Effector CD4-positive, alpha-beta T cell (primary cell): ENCODE measurements around the gene CERS6.
"Not testable (repeated sequence)": the region's sequence is repeated elsewhere in the genome, so short reads cannot be mapped to it uniquely, and the experiment has no call there.

ENCODE experiments used
- DNase-seq: peaks from one replicate; pipeline ENCODE4 v3.0.0-alpha.2; 2020

Gene CERS6

GRCh38 chr2:168650139-168650538 is 194.1 kb downstream of the CERS6 start:
- DNase-seq, result no peak

DNA sequence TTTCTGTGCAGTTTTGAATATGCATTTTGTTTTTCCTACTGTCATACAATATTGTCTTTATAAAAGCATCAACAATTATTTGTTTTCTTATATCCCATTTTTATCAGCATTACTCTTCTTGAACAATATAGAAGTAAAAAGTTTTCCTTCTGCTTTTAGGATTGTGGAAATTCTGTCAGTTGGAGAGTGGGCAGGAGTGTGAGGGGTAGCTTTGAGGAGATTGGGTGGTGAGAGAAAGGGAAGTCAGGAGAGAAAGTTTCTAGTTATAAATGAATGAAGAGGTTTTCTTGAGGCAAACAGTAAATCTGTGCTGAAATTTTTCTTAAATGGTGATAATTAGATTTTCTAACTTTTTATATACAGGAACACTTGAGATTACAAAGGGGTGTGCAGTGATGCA is 194.7 kb downstream of the CERS6 start:
- no peak for DNase-seq

- no peak for DNase-seq
Measured at GRCh38 chr2:168652997-168653921, 197.2 kb downstream of the CERS6 start.

DNA sequence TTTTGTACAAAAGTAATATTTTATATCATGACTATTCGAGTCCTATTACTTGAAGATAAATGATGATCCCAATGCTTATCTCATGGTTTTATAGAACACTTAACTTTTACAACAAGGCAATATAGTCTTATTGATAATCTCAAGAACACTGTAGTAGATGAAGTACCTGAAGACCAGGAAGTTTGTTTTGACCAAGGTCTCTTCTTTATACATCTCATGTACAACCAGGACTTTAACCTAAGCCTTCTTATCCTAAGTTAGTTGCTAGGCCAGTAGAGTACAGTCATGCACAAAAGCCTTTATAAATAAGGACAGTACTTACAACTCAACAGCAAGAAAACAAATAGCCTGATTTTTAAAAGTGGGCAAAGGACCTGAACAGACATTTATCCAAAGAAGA is 198.6 kb downstream of the CERS6 start:
- no peak for DNase-seq

GRCh38 chr2:168655207-168655606 is 199.1 kb downstream of the CERS6 start:
- no peak for DNase-seq

- not testable (repeated sequence) for DNase-seq
Measured at GRCh38 chr2:168657378-168657777, 201.3 kb downstream of the CERS6 start.

- no peak for DNase-seq
Measured at GRCh38 chr2:168658706-168659105, 202.6 kb downstream of the CERS6 start.

DNA sequence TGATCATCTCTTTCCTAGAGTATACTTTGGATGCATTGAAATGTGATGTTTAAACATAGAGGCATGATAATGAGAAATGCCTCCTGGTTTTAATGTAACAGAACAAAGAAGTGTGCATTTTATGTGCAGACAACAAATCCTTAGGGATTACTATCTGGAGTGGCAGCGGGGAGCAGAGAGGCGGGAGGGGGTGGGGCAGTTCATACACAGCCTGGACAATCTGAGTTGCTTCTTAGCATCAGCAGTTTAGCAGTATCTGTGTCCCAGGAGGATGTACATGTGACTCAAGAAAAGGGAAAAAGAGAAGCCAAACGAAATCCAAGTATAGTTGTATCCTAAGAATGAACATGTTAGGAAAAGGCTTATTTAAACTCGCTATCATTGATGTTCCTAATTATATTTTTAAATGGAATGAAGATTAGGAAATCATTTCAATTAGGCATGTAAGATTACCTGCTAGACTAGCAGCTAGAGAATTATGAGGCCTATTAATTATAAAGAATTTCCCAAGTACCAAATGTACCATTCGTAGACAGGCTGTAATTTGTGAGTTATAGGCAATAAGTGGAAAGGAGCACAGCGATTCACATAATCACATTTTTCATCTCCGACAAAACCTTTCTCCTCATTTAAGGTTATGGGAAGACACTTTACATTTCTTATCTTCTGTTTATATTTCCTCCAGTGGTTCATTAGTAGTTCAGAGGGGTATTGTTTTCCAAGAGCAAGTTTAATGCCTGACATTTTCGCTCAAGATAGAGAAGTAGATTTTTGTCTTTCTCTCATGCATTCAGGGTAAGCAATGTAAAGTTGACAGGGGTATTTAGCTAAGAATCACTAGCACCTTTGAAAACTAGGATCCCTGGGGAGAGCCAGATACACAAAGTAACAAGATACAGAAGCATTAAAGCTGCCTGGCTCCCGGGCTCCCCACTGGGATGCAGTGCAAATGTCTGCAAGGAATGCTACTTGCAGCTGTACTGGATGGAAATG is 205.1 kb downstream of the CERS6 start:
- DNase-seq, result no peak

DNA sequence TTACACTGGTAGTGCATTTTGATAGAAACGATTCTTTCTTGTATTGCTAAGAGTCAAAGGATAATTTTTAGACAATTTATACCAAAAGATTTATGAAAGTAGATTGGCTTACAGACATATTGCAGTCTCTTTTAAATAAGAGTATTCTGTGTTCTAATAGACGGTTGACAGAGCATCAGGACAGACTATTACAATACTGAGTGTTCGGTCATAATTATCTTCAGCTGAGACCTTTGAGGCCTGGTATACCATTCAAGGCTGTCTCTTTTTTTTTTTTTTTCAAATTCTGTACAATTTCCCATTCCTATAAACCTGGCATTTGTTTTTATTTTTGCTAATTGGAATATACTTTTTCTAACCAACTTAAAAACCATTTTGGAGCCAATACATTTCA is 205.8 kb downstream of the CERS6 start:
- DNase-seq, result no peak

DNA sequence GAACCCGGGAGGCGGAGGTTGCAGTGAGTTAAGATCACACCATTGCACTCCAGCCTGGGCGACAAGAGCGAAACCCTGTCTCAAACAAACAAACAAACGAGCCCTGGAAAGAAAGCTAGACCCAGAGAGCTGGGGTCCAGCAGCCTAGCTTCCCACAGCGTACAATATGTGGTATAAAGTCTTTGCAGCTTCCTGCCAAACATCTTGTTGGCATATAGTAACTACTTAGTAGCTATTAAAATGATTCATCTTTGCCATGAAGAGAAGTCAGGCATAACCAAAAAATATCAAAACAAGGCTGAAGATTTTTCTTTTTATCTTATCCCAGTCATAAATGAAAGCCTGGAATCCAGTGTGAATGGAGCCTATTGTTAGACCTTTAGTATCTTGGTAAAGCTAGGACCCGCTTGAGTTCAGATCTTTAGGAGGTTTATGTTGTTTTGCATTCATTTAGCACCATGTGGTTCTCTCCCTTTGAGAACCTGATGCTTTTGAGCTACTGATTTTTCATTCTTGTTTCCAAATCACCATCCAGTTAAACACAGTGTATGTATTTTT is 206.7 kb downstream of the CERS6 start:
- DNase-seq, result no peak

GRCh38 chr2:168663993-168664392 is 207.9 kb downstream of the CERS6 start:
- DNase-seq, result no peak

- DNase-seq, result not testable (repeated sequence)
Measured at GRCh38 chr2:168664715-168665114, 208.6 kb downstream of the CERS6 start.

- no peak for DNase-seq
Measured at GRCh38 chr2:168666339-168666738, 210.3 kb downstream of the CERS6 start.

- no peak for DNase-seq
Measured at GRCh38 chr2:168667156-168667555, 211.1 kb downstream of the CERS6 start.

DNA sequence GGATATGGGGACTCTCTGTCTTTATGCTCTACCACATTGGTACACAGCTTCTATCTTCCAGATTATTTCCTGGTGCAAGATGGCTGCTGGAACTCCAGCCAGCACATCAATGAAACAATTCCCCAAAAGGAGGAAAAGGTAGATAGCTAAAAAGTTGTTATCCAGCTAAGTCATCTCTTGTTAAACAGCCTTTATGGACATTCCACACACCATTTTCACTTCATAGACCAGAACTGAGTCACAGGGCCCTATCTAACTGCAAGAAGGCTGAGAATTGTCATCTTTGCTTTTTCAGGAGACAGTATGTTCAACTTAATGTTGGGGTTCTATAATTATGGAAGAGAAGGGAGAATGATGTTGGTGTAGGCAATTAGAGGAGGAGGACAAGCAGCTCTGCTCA is 213.1 kb downstream of the CERS6 start:
- DNase-seq, result no peak

GRCh38 chr2:168670478-168670877 is 214.4 kb downstream of the CERS6 start:
- no peak for DNase-seq

GRCh38 chr2:168671932-168672331 is 215.9 kb downstream of the CERS6 start:
- no peak for DNase-seq

- DNase-seq, result no peak
Measured at GRCh38 chr2:168673265-168674189, 217.5 kb downstream of the CERS6 start.

- no peak for DNase-seq
Measured at GRCh38 chr2:168678153-168678853, 222.2 kb downstream of the CERS6 start.

GRCh38 chr2:168679081-168679480 is 223.0 kb downstream of the CERS6 start:
- DNase-seq, result no peak

- DNase-seq, result no peak
Measured at GRCh38 chr2:168679741-168680310, 223.8 kb downstream of the CERS6 start.
